ENCODE measurements around the gene ABCA1. TPM values are rescaled to one million over a fixed set of nuclear protein-coding genes. Genes with fewer than 3 reads are reported as not detected.

The ABCA1 gene
- polyA plus RNA-seq, 1 experiment: 29.6 TPM

DNA sequence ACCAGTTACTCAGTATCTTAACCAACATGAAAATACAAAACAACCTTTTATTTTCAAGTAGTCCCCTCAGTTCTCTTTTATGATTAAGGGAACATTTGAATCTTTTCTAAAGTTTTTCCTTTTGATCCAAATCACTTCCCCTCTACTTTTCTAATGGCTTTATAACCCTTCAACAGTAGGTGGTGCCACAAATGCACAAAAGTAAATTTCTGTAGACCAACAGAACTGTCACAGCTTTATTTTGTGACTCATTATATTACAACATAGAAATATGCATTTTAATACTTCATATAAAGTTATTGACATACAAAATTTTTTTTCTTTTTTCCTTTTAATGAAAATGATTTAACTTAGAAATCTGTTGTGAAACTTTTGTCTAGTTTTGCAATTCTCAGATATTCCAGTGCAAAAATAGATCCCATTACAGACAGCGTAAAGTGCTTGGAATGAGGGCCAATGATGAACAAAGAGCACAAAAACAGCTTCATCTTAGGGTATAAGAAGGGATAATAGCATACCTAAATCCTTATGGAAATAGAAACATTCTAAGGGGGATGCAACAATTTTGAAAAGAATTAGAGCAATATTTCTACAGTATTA, 147.1 kb downstream of the ABCA1 start:
- no peak overlapping the region for H3K4me3 ChIP-seq (ENCODE audit: low read depth, low read length)
- no peak for DNase-seq (ENCODE audit: low read depth, low spot score)
- TF ChIP-seq, protein P1, sequence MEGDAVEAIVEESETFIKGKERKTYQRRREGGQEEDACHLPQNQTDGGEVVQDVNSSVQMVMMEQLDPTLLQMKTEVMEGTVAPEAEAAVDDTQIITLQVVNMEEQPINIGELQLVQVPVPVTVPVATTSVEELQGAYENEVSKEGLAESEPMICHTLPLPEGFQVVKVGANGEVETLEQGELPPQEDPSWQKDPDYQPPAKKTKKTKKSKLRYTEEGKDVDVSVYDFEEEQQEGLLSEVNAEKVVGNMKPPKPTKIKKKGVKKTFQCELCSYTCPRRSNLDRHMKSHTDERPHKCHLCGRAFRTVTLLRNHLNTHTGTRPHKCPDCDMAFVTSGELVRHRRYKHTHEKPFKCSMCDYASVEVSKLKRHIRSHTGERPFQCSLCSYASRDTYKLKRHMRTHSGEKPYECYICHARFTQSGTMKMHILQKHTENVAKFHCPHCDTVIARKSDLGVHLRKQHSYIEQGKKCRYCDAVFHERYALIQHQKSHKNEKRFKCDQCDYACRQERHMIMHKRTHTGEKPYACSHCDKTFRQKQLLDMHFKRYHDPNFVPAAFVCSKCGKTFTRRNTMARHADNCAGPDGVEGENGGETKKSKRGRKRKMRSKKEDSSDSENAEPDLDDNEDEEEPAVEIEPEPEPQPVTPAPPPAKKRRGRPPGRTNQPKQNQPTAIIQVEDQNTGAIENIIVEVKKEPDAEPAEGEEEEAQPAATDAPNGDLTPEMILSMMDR (IDR thresholded peaks at IDR 0.05; ENCODE audit: low read depth, low read length): peak; percentile 54
- no peak overlapping the region for H3K27ac ChIP-seq (ENCODE audit: low read depth, low read length)
- ChIA-PET POLR2A (no interaction called here), CTCF (interaction anchor here (0.7 to 1.8 kb wide), 6 partner anchors 16 to 636 kb away, joined by 3 to 4 read pairs (median 4); no protein-coding TSS in a partner anchor)
- no peaks in the 10 kb centered on the region for H3K9me3 ChIP-seq (ENCODE audit: control insufficient read depth, insufficient read depth, low read length)
- H3K27me3 ChIP-seq (ENCODE audit: control insufficient read depth, insufficient read depth, low read length): no peaks in the 10 kb centered on the region

GRCh38 chr9:104779946-104780535, 147.9 kb downstream of the ABCA1 start:
- ChIA-PET POLR2A (no interaction called here), CTCF (interaction anchor here (0.8 to 1.8 kb wide), 6 partner anchors 13 to 637 kb away, joined by 3 to 4 read pairs (median 4); no protein-coding TSS in a partner anchor)
- TF ChIP-seq, protein P1 (IDR thresholded peaks at IDR 0.05; ENCODE audit: low read depth, low read length): no peak
- Histone ChIP-seq H3K9me3 (ENCODE audit: control insufficient read depth, insufficient read depth, low read length) (no peaks in the 10 kb centered on the region), H3K4me3 (ENCODE audit: low read depth, low read length) (no peak overlapping the region), H3K27me3 (ENCODE audit: control insufficient read depth, insufficient read depth, low read length) (no peaks in the 10 kb centered on the region), H3K27ac (ENCODE audit: low read depth, low read length) (no peak overlapping the region)
- DNase-seq (ENCODE audit: low read depth, low spot score): no peak

- TF ChIP-seq, protein P1 (IDR thresholded peaks at IDR 0.05; ENCODE audit: low read depth, low read length): no peak
- ChIA-PET POLR2A (no interaction called here), CTCF (no interaction called here)
- Histone ChIP-seq H3K9me3 (ENCODE audit: control insufficient read depth, insufficient read depth, low read length) (no peaks in the 10 kb centered on the region), H3K27me3 (ENCODE audit: control insufficient read depth, insufficient read depth, low read length) (no peaks in the 10 kb centered on the region), H3K4me3 (ENCODE audit: low read depth, low read length) (no peak overlapping the region), H3K27ac (ENCODE audit: low read depth, low read length) (no peak overlapping the region)
- DNase-seq (ENCODE audit: low read depth, low spot score): no peak
Observed at GRCh38 chr9:104779334-104779733, 148.6 kb downstream of the ABCA1 start.

DNA sequence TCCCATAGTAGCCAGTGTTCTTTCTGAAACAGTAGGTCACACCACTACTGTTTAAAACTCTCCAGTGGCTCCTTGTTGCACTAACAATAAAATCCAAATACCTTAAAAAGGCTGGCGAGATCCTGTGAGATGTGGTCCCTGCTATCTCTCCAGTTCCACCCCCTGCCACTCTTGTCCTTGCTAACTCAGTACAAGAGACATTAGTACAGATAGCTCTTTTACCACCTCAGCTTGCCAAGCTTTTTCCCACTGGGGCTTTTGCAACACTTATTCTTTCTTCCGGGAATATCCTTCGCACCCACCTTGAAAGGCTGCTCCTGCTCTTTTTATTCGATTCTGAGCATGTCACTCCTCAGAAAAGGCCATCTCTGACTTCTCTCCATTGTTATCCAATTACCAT, 149.2 kb downstream of the ABCA1 start:
- Histone ChIP-seq H3K4me3 (ENCODE audit: low read depth, low read length) (no peak overlapping the region), H3K27ac (ENCODE audit: low read depth, low read length) (no peak overlapping the region), H3K9me3 (ENCODE audit: control insufficient read depth, insufficient read depth, low read length) (no peaks in the 10 kb centered on the region), H3K27me3 (ENCODE audit: control insufficient read depth, insufficient read depth, low read length) (no peaks in the 10 kb centered on the region)
- TF ChIP-seq, protein P1 (IDR thresholded peaks at IDR 0.05; ENCODE audit: low read depth, low read length): no peak
- ChIA-PET POLR2A (no interaction called here), CTCF (interaction anchor here (0.6 kb wide), 1 partner anchor 15 kb away, joined by 3 read pairs; no protein-coding TSS in a partner anchor)
- no peak for DNase-seq (ENCODE audit: low read depth, low spot score)

DNA sequence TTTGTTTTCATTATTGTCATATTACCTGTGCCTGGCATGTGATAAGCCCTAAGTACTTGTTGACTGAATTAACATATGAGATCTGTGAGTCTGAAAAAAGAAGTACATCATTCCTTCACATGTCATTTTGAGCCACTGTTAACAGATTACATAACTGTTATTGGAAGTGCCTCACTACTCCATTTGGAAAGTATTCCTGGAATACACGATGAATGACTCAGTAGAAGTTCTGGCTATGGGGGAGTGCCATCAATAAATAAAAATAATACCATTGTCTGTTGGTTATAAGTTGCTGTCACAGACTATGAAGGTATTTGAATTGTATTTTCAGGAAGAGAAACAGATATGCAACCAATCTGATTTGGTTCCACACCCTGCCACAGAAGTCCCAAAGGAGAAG, 151.2 kb downstream of the ABCA1 start:
- TF ChIP-seq, protein P1 (IDR thresholded peaks at IDR 0.05; ENCODE audit: low read depth, low read length): no peak
- no peak for DNase-seq (ENCODE audit: low read depth, low spot score)
- CTCF ChIA-PET: no interaction called here
- POLR2A ChIA-PET: no interaction called here
- no peak overlapping the region for H3K4me3 ChIP-seq (ENCODE audit: low read depth, low read length)
- H3K27ac ChIP-seq (ENCODE audit: low read depth, low read length): no peak overlapping the region
- H3K9me3 ChIP-seq (ENCODE audit: control insufficient read depth, insufficient read depth, low read length): no peaks in the 10 kb centered on the region
- H3K27me3 ChIP-seq (ENCODE audit: control insufficient read depth, insufficient read depth, low read length): no peaks in the 10 kb centered on the region
